ENCODE results near the gene SULT2B1. TPM values are rescaled to one million over a fixed set of nuclear protein-coding genes. Genes with fewer than 3 reads are reported as not detected.

SULT2B1 gene
- total RNA-seq, 1 experiment from 2014 or later: 0.49 TPM

- Histone ChIP-seq H3K27me3 (no peaks in the 10 kb centered on the region), H3K4me3 (no peak overlapping the region), H3K36me3 (peaks cover 24% of the 10 kb centered on the region), H3K9me3 (no peaks in the 10 kb centered on the region)
- DNase-seq: peak; percentile 65
Measured at GRCh38 chr19:48632692-48633147, 80.7 kb downstream of the SULT2B1 start.

GRCh38 chr19:48633148-48634035 lies 81.4 kb downstream of the SULT2B1 start:
- H3K36me3 ChIP-seq: peaks cover 24% of the 10 kb centered on the region
- no peaks in the 10 kb centered on the region for H3K9me3 ChIP-seq
- H3K27me3 ChIP-seq: no peaks in the 10 kb centered on the region
- H3K4me3 ChIP-seq: no peak overlapping the region
- peak; percentile 56 for DNase-seq

DNA sequence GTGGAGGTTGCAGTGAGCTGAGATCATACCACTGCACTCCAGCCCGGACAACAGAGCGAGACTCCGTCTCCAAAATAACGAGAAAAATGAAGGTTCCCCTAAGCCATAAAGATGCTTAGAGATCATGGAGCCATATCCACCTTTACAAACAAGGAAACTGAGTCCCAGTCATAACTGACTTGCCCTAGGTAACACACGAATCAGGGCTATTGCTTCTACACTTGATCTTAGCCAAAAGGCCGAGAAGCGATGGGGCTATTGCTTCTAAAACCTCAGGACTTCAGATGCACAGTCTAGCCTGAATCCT lies 82.0 kb downstream of the SULT2B1 start:
- no peaks in the 10 kb centered on the region for H3K9me3 ChIP-seq
- H3K36me3 ChIP-seq: peaks cover 24% of the 10 kb centered on the region
- H3K4me3 ChIP-seq: peak overlapping the region; percentile 23
- H3K27me3 ChIP-seq: no peaks in the 10 kb centered on the region
- DNase-seq: no peak

GRCh38 chr19:48634424-48635262 lies 82.7 kb downstream of the SULT2B1 start:
- Histone ChIP-seq H3K27me3 (peaks cover under 1% of the 10 kb centered on the region; the same call in 1 of the 2 replicates), H3K9me3 (no peaks in the 10 kb centered on the region), H3K36me3 (peaks cover 19% of the 10 kb centered on the region), H3K4me3 (peak overlapping the region; percentile 35)
- peak; percentile 98 for DNase-seq

GRCh38 chr19:48635263-48635965 lies 83.4 kb downstream of the SULT2B1 start:
- peaks cover 5% of the 10 kb centered on the region; the same call in 1 of the 2 replicates for H3K27me3 ChIP-seq
- DNase-seq: peak; percentile 56

DNA sequence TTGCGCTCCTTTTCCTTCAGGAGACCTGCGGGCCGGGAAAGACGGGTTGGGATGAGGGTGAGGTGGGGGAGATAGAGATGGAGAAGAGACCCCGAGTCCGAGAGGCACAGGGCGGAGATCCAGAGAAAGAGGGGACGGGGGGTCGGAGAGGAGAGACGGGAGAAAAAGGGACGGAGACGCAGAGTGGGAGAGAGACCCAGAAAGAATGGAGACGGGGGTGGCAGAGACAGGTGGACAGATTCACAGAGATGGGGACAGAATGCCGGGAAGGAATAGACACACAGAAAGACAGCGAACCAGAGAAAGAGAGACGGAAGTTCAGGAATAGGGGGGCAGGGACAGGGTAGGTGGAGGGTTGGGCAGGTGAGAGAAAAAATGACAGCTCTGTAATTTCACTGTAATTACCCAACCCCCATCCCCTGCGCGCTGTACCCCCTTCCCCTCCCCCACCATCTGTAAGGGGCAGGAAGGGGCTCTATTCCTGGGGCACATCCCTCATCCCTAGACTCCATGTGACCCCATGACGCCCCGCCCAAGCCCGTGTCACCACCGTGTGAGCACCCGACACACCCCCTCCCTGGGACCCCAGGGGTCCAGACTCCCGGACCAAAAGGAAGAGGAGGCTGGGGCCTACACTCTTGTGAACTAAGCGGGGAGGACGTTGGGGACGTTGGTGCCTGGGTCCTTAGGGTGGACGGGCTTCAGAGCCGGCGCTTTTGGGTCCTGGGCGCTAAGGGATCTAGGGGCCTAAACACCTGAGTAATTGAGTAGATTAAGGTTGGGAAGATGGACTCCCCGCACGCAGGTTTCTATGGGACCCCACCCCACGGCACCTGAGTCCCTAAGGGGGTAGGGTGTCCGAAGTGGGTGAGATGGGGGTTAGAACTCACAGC lies 84.2 kb downstream of the SULT2B1 start:
- DNase-seq: no peak
- Histone ChIP-seq H3K4me3 (peak overlapping the region; percentile 63), H3K27me3 (peaks cover 5% of the 10 kb centered on the region; the same call in 1 of the 2 replicates), H3K36me3 (peaks cover 5% of the 10 kb centered on the region), H3K9me3 (no peaks in the 10 kb centered on the region)

More at GRCh38 chr19:48635263-48635965, 83.4 kb downstream of the SULT2B1 start:
- H3K4me3 ChIP-seq: peak overlapping the region; percentile 63
- no peaks in the 10 kb centered on the region for H3K9me3 ChIP-seq
- H3K36me3 ChIP-seq: peaks cover 12% of the 10 kb centered on the region

- Histone ChIP-seq H3K4me3 (peak within 1 kb of the TSS; percentile 63), H3K9me3 (no peaks in the 10 kb centered on the region)
Measured at GRCh38 chr19:48636859-48637448, 85.0 kb downstream of the SULT2B1 start, which contains the start of gene DBP. Gene DBP, minus strand, starts transcription at chr19:48637379. Its CDS starts 385 bp downstream, at chr19:48636994.

GRCh38 chr19:48637449-48637947 lies 85.5 kb downstream of the SULT2B1 start:
- peak; percentile 100 for DNase-seq
- peaks cover 3% of the 10 kb centered on the region; the same call in 1 of the 2 replicates for H3K36me3 ChIP-seq
- no peaks in the 10 kb centered on the region for H3K9me3 ChIP-seq
- peaks cover 5% of the 10 kb centered on the region; the same call in 1 of the 2 replicates for H3K27me3 ChIP-seq
- peak overlapping the region; percentile 63 for H3K4me3 ChIP-seq

More at GRCh38 chr19:48636859-48637448, 85.0 kb downstream of the SULT2B1 start, which contains the start of gene DBP:
- peak; percentile 58 for DNase-seq
- peaks cover 5% of the 10 kb centered on the region; the same call in 1 of the 2 replicates for H3K27me3 ChIP-seq
- H3K36me3 ChIP-seq: peaks cover 3% of the 10 kb centered on the region; the same call in 1 of the 2 replicates

GRCh38 chr19:48637948-48638830 lies 86.2 kb downstream of the SULT2B1 start:
- Histone ChIP-seq H3K9me3 (no peaks in the 10 kb centered on the region), H3K36me3 (peaks cover 3% of the 10 kb centered on the region; the same call in 1 of the 2 replicates), H3K27me3 (peaks cover 5% of the 10 kb centered on the region; the same call in 1 of the 2 replicates), H3K4me3 (peak overlapping the region; percentile 63)
- peak; percentile 90 for DNase-seq

- Histone ChIP-seq H3K4me3 (no peak overlapping the region), H3K36me3 (peaks cover 3% of the 10 kb centered on the region; the same call in 1 of the 2 replicates), H3K9me3 (no peaks in the 10 kb centered on the region), H3K27me3 (peaks cover 5% of the 10 kb centered on the region; the same call in 1 of the 2 replicates)
- DNase-seq: no peak
Measured at GRCh38 chr19:48638831-48639381, 86.9 kb downstream of the SULT2B1 start.

DNA sequence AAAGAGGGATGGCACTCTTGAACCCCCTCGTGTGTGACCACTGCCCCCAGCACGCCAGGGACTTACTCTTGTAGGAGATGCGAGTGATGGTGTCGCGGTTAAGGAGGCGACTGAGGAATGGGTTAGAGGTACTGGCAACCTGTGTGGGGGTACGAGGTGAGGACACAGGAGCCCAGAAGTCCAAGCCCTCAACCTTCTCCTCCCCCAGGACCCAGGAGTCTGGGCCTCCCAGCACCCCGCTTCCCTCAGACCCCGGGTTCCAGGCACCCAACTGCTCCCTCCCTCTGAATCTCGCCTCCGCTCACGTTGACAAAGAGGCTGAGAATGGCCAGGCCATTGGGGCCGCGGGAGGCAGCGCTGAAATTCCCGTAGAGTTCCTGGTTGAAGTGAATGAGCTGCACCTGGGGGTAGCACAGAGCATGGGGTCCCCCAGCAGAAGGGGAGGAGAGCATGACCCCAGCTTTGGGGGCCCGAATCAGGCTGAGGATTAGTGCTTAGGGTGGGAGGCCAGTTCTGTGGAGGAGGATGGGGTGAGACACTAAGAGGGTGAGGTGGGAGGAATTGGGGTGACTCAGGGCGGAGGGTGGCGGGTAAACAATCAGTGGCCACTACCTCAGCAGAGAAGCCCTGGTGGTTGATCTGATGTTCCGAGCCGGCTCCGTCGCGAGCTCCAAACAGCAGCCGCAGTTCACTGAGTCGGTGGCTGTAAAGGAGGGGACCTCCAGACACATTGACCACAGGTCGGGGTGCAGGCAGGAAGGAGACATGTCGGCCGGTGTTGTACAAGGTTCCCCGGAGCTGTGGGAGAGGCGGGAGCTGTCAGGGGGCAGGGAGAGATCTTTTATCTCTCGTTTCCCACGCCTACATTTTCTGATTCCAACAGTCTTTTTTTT lies 87.8 kb downstream of the SULT2B1 start:
- Histone ChIP-seq H3K4me3 (no peak overlapping the region), H3K27me3 (peaks cover 5% of the 10 kb centered on the region; the same call in 1 of the 2 replicates), H3K9me3 (no peaks in the 10 kb centered on the region), H3K36me3 (0 out of 2 replicates have a peak, but pooled peaks cover 3% of the 10 kb centered on the region)
- DNase-seq: no peak

- no peak for DNase-seq
- H3K9me3 ChIP-seq: no peaks in the 10 kb centered on the region
- peaks cover 13% of the 10 kb centered on the region for H3K27me3 ChIP-seq
- H3K36me3 ChIP-seq: no peaks in the 10 kb centered on the region
- no peak overlapping the region for H3K4me3 ChIP-seq
Measured at GRCh38 chr19:48641850-48642249, 89.9 kb downstream of the SULT2B1 start.

GRCh38 chr19:48642862-48643261 lies 90.9 kb downstream of the SULT2B1 start:
- DNase-seq: no peak
- Histone ChIP-seq H3K4me3 (no peak overlapping the region), H3K27me3 (peaks cover 13% of the 10 kb centered on the region), H3K36me3 (no peaks in the 10 kb centered on the region), H3K9me3 (no peaks in the 10 kb centered on the region)

Data from MG63 (cell line).